ENCODE results near the gene RAE1.
"Not testable (repeated sequence)": the region's sequence is repeated elsewhere in the genome, so short reads cannot be mapped to it uniquely, and the experiment has no call there.

RAE1 gene

GRCh38 chr20:57326667-57327455 lies 24.2 kb upstream of the RAE1 start:
- DNase-seq: no peak

GRCh38 chr20:57327820-57328219 lies 23.2 kb upstream of the RAE1 start:
- DNase-seq: no peak

DNA sequence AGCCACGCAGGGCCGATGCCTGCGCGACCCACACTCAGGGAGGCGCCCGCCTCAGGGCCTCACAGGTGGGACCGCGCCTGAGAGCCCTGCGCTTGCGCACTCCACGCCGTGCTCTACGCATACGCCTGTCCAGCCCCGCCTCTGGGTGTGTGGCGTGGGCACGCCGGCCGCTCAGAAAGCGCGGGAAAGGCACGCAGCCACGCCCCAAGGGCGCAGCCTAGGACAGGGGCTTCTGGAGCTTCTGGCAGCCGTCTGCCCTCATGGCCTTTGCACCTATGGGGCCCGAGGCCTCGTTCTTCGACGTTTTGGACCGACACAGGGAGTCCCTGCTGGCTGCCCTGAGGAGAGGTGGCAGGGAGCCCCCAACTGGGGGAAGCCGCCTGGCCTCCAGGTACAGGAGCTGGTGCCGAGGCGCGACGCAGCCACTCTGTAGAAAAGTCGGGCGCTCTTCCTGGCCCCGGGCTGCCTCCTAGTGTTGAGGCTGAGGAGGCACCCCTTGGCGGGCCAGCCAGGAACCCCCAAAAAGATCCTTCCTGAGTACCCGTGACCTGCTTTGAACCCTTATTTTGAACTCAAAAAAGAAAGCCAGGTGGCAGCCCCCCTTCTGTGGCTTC lies 21.3 kb upstream of the RAE1 start, which contains the start of gene SPO11:
TSS of gene SPO11 (plus strand) at position 196 of the 614 bp plus-strand sequence. CDS start at position 261, 65 bp downstream.
- no peak for DNase-seq

DNA sequence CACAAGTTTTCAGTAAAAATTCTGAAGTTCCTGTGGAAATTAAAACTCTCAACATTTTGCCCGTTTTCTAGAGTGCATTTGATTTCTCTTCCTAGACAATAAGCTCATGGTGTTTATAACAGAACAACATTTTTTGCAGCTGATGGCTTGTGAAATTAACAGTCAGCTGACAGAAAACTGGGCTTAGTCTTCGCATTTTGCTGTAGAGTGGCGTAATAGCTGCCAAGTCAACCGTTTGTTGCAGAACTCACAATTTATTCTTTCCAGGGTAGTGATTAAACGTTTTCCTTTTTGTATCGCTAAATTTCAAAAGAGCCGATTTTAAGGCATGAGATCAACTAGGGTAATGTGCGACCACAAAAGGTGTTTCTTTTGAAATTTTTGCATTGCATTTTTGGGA lies 20.1 kb upstream of the RAE1 start:
- no peak for DNase-seq

GRCh38 chr20:57332105-57333089 lies 18.7 kb upstream of the RAE1 start:
- no peak for DNase-seq

DNA sequence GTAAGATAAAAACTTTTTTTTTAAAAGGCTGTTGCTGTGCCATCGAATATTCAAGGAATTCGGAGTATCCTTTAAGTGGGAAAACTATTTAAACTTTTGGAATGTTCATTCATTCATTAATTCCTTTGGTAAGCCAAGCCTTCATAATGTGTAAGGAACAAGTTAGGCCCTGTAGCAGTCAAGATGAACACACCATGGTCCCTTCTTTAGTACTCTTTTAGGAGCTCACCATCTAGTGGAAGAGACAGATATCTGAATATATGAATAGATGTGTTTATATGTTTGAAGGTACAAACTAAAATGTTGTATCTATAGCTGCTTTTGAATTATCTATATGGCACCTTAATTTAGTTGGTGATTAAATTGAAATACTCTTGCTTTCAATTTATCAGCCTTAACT lies 15.7 kb upstream of the RAE1 start:
- DNase-seq: peak; percentile 13

GRCh38 chr20:57341663-57342062 lies 9.4 kb upstream of the RAE1 start:
- no peak for DNase-seq

GRCh38 chr20:57342829-57343228 lies 8.2 kb upstream of the RAE1 start:
- peak; percentile 16 for DNase-seq

DNA sequence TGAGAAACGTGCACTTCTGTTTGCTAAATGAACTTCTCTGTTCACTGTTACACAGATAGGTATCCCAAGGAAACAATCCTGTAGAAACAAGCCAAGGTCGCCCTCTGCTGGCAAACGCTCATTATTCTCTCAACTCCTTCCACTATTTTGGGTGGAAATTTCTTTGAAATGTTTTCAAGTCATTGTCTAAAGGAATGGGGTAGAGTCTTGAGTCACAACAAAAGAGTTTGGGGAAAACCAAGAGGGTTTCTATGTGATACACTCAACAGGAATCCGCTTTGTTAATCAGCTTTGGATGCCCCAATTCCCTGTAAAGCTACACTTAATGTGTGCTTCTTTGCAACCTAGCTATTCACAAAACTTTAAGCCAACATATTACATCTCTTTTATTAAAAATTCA lies 4.6 kb upstream of the RAE1 start:
- peak; percentile 73 for DNase-seq

DNA sequence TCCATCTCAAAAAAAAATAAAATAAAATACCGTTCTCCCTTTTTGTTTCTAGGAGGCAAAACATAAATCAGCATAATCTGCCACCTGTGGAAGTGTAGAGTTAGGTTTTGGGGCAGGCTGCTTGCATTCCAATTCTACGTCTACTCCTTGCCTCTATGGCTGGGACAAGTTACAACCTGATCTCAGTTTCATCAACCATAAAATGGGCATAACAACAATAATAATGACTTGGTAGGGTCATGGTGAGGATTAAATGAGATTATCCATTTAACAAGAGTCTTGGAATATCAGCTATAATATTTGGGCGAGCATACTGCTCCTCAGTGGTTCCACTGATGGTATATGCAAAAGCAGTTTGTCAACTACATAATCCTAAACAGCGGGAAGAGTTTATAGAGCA lies 3.7 kb upstream of the RAE1 start:
- DNase-seq: no peak

- DNase-seq: not testable (repeated sequence)
Observed at GRCh38 chr20:57348200-57348921, 2.7 kb upstream of the RAE1 start.

- DNase-seq: not testable (repeated sequence)
Observed at GRCh38 chr20:57348922-57349574, 2.0 kb upstream of the RAE1 start.

- no peak for DNase-seq
Observed at GRCh38 chr20:57350081-57350710, 859 bp upstream of the RAE1 start.

GRCh38 chr20:57350726-57351041 lies 371 bp upstream of the RAE1 start:
- DNase-seq: not testable (repeated sequence)

DNA sequence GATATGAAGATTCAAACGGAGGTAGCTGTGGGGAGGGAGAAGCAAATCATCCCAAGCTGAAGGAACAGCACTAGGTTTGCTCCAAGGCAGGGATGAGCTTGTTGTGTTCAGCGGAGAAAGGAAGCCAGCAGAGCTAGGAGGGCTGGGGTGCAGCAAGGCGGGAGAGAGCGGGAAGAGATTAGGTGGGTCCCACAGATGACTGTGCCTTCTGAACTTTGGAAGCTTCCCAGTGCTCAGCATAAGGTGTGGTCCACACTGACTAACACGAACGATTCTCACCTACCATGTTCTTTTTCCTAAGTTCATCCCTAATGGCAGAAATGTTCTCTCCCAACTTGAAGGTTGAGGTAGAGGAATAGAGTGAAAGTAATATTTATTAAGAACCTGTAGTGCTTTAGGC lies 1.2 kb downstream of the RAE1 start:
- DNase-seq: no peak

DNA sequence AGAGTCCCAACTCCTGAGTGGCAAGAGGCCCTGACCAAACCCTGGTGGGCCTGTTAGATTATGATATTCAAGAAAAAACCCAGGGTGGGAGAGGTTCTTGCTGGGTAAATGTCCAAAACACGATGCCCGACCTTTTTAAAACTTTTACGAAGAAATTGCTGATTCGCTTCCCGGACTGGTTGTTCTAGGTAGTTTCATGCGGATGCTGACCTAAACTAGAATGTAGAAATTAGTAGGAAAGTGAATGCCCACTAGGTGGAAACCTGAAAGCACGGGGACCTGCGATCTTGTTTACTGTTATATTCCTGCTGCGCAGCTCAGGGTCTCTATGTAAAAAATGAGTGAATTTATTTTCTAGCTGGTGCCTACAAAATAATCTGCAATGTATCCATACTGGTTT lies 2.3 kb downstream of the RAE1 start:
- no peak for DNase-seq

DNA sequence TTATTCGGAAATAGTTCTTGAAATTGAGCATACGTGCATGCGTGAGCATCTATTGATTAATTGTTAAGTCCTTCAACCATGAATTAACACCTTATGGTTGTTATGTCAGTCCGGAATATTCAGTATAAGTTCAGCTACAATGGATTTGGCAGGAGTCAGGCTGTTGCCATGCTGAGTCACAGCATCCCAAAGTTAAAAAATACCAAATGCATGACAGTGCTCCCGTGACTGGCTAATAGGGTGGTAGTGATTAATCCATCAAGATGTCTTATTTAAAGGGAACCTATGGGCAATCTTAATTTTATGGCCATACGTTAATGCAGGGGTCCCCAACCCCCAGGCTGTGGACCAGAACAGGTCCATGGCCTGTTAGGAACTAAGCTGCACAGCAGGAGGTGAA lies 10.5 kb downstream of the RAE1 start:
- peak; percentile 84 for DNase-seq

- no peak for DNase-seq
Observed at GRCh38 chr20:57364451-57364850, 13.4 kb downstream of the RAE1 start.

DNA sequence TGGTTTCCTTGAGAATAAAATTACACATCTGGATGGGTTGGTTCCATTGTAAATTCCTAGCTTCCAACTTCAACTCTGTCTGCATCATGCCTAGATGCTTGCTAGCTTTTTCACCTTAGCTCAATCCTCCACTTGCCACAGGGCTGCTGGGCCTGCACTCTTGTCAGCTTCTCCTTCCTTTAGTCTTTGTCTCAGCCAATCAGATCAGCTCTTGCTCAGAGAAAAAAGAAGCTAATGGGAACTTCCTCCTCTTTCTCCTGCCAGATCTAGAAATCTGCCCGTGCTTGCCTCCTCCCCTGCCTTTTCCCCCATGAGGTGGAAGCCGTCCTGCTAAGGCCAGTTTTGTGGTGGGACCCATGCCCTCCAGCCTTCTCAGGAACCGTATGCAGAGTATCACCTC lies 18.5 kb downstream of the RAE1 start:
- DNase-seq: no peak

DNA sequence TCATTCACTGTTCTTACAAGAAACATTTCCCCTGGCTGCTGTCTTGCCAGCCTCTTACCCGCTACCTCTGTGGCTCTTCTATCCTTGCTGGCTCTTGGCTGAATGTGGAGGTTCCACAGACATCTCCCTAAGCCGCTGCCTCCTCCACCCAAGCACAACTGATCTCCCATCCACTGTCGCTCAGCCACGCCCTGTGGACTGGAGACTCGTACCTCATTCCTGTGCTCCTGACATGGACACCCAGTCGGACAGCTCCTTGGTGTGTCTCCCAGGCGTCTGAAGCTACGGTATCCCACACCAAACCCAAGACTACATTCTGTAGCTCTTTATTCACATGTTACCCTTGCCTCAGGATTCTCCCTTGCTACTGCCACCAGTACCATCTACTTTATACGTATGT lies 19.3 kb downstream of the RAE1 start:
- DNase-seq: no peak

DNA sequence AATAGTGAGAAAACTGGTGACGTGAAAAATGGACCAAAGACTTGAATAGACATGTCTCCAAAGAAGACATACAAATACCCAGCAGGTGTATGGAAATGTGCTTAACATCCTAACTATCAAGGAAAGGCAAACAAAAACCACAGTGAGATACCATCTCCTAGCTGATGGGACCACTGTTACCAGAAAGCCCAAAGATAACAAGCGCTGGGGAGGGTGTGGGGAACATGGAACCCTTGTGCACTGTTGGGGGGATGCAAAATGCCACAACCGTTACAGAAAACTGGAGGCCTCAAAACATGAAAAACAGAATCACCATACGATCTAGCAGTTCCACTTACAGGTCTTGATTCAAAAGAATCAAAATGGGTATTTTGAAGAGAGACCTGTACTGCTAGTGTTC lies 20.3 kb downstream of the RAE1 start:
- DNase-seq: no peak

DNA sequence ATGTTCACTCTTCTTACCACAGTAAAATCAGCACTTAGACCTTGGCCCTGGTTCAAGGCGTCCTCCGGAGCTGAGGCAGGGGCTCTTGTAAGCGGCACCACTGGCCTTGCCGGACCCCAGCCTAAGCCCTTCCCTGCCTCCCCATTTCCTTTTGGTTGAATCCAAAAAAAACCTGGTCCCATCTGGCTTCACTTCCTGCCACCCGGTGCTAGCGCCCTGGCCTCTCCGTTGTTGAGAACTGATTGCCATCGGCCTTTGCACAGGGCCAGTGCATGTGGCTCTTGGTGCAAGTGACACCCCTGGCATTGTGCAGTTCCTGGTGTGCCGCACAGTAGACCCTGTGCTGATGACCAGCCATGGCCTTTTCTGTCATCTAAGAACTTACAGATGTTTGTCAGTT lies 21.1 kb downstream of the RAE1 start:
- no peak for DNase-seq
